ENCODE results near the gene SIGLEC11. TPM values are rescaled to one million over a fixed set of nuclear protein-coding genes. Genes with fewer than 3 reads are reported as not detected.

The SIGLEC11 gene
- total and polyA plus RNA-seq, 2 experiments from 2014 or later, result not detected

- DNase-seq (ENCODE audit: low spot score) (no peak), ATAC-seq (no peak)
- H3K27ac Mint-ChIP-seq, result no peak overlapping the region
- H3K4me1 Mint-ChIP-seq, result no peaks in the 10 kb centered on the region; the same call in 2 of the 3 replicates
- Histone ChIP-seq H3K4me1 (ENCODE audit: insufficient read depth) (no peaks in the 10 kb centered on the region), H3K4me2 (no peak overlapping the region), H3K27ac (ENCODE audit: low read depth) (no peak overlapping the region), H3K4me3 (no peak overlapping the region), H3K27me3 (ENCODE audit: insufficient read depth) (no peaks in the 10 kb centered on the region), H3F3A (replicated peaks; ENCODE audit: low read depth) (no peaks in the 10 kb centered on the region), H3K79me2 (replicated peaks; ENCODE audit: insufficient read depth) (no peaks in the 10 kb centered on the region), H4K20me1 (replicated peaks; ENCODE audit: insufficient read depth) (no peaks in the 10 kb centered on the region; the same call in 1 of the 2 replicates), H2AFZ (no peak overlapping the region), H3K36me3 (ENCODE audit: insufficient read depth) (no peaks in the 10 kb centered on the region), H3K9me2 (ENCODE audit: insufficient read depth) (no peaks in the 10 kb centered on the region)
- peaks cover 9% of the 10 kb centered on the region for H3K27me3 Mint-ChIP-seq (ENCODE audit: insufficient read depth, low read depth, poor library complexity)
- H3K36me3 Mint-ChIP-seq (ENCODE audit: low read depth), result no peaks in the 10 kb centered on the region; the same call in 1 of the 3 replicates
- TF ChIP-seq CREB1 (CRISPR knock-in tag; IDR thresholded peaks at IDR 0.05; ENCODE audit: low read depth), result no peak
- TF ChIP-seq ZNF331 (CRISPR knock-in tag; IDR thresholded peaks at IDR 0.05; ENCODE audit: low read depth), result no peak
- no peak for TF ChIP-seq ZNF462 (CRISPR knock-in tag; IDR thresholded peaks at IDR 0.05)
- TF ChIP-seq EZH2phosphoT487 (IDR thresholded peaks at IDR 0.05; ENCODE audit: unreplicated experiment), result no peak
- no peak for TF ChIP-seq CTCF (conservative IDR thresholded peaks at IDR 0.05; ENCODE audit: low read depth in 2 of 2)
- no peak for TF ChIP-seq NANOG (IDR thresholded peaks at IDR 0.05; ENCODE audit: borderline replicate concordance)
- no peak for TF ChIP-seq EZH2 (IDR thresholded peaks at IDR 0.05; ENCODE audit: low read depth, unreplicated experiment)
- TF ChIP-seq STAT1 (IDR thresholded peaks at IDR 0.05; ENCODE audit: unreplicated experiment), result no peak
- no peak for TF ChIP-seq JUNB (IDR thresholded peaks at IDR 0.05; ENCODE audit: unreplicated experiment)
- TF ChIP-seq POLR2AphosphoS5 (IDR thresholded peaks at IDR 0.05; ENCODE audit: low read depth), result no peak
- no peak for TF ChIP-seq ETS1 (IDR thresholded peaks at IDR 0.05)
- TF ChIP-seq REST (IDR thresholded peaks at IDR 0.05; ENCODE audit: unreplicated experiment), result no peak
- no peak for TF ChIP-seq ZNF114 (CRISPR knock-in tag; IDR thresholded peaks at IDR 0.05)
- peaks cover 3% of the 10 kb centered on the region; the same call in 2 of the 3 replicates for H3K9me3 Mint-ChIP-seq
- no peak overlapping the region for H3K4me3 Mint-ChIP-seq
Measured at GRCh38 chr19:49986354-49986753, 25.4 kb upstream of the SIGLEC11 start.
